BJ (cell line): ENCODE data around the gene CHN1. TPM values are rescaled to one million over a fixed set of nuclear protein-coding genes. Genes with fewer than 3 reads are reported as not detected.

Experiments used
- CTCF ChIA-PET: fragments of 350-600 bp; formaldehyde crosslinking; extraction: SDS; loops from one replicate; lab custom pipeline; 2021; ENCODE audit warnings: antibody characterized with exemption, inconsistent platforms; lab: Yijun Ruan, JAX
- POLR2A ChIA-PET: fragments of 300-600 bp; sonication (Branson Sonifier 250); formaldehyde crosslinking; extraction: SDS; loops from one replicate; lab custom pipeline; 2021; ENCODE audit warnings: antibody characterized with exemption; lab: Charles Lee
- DNase-seq: peaks from one replicate; pipeline ENCODE4 v3.0.0-alpha.2; 2011; ENCODE audit warnings: low read depth
- H3K27me3 ChIP-seq: 2 replicates; pipeline ENCODE4 v1.6.0; 2011; ENCODE audit warnings: low read length; ENCODE audit not compliant: control insufficient read depth, insufficient read depth
- H3K36me3 ChIP-seq: 2 replicates; pipeline ENCODE4 v1.5.1; 2011; ENCODE audit warnings: low read length; ENCODE audit not compliant: control insufficient read depth, insufficient read depth
- H3K4me3 ChIP-seq: 2 replicates; pipeline ENCODE4 v1.5.1; 2011; ENCODE audit warnings: low read depth, mild to moderate bottlenecking, control low read depth, low read length
- polyA plus RNA-seq: library from polyadenylated mRNA; depleted of rRNA; stranded (reverse); fragments of >200 nt; gene quantifications from 2 replicates; pipeline ENCODE4 v1.2.3, GENCODE V29; 2011
- TF ChIP-seq, protein P1 (sequence below): IDR thresholded peaks from 2 replicates; pipeline ENCODE4 v1.5.1; 2011; ENCODE audit warnings: low read depth, mild to moderate bottlenecking, control low read depth, inconsistent platforms, low read length, moderate library complexity; ENCODE audit not compliant: insufficient read depth

The CHN1 gene
- polyA plus RNA-seq, 1 experiment, result 93.0 TPM

DNA sequence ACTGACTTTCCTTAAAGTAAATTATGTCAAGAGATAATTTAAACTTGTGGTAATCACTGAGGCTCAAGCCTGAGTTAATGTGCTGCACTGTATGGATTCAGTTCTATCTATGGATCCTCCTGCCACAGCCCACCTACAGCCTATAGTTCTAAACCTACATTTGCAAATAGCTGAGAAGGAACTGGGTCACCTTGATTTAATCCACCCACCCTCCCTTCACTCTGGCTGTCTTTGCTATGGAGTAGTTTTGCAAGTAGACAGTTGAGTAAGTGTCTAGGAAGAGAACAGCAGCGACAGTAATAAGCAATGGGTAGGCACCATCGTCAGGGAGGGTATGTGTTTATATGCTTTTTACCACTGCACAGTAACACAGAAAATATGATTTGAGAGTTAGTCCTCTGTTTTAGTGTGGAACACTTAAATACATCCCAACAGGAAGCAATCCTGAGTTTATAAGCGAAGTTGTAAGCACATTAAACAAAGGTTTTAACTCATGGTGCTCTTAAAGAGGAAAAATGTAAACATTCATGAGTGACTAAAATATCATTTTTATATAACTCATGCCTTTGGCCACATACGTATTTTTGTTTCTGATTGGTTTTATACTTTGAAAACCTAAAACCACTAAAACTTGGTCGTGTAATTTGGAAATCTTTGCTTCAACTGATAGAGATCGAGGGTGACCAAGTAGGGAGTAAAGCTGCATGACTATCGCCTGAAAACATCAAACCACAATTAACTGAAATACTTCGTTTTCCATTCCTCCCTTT, 204.6 kb downstream of the CHN1 start:
- Histone ChIP-seq H3K4me3 (no peak overlapping the region), H3K27me3 (no peaks in the 10 kb centered on the region), H3K36me3 (no peaks in the 10 kb centered on the region; the same call in none of the 2 replicates)
- DNase-seq, result no peak
- TF ChIP-seq, protein P1, sequence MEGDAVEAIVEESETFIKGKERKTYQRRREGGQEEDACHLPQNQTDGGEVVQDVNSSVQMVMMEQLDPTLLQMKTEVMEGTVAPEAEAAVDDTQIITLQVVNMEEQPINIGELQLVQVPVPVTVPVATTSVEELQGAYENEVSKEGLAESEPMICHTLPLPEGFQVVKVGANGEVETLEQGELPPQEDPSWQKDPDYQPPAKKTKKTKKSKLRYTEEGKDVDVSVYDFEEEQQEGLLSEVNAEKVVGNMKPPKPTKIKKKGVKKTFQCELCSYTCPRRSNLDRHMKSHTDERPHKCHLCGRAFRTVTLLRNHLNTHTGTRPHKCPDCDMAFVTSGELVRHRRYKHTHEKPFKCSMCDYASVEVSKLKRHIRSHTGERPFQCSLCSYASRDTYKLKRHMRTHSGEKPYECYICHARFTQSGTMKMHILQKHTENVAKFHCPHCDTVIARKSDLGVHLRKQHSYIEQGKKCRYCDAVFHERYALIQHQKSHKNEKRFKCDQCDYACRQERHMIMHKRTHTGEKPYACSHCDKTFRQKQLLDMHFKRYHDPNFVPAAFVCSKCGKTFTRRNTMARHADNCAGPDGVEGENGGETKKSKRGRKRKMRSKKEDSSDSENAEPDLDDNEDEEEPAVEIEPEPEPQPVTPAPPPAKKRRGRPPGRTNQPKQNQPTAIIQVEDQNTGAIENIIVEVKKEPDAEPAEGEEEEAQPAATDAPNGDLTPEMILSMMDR, result no peak
- ChIA-PET POLR2A (no interaction called here), CTCF (interaction anchor here (1.0 to 3.6 kb wide), 2 partner anchors 29 to 52 kb away, joined by 3 to 15 read pairs; no protein-coding TSS in a partner anchor)

DNA sequence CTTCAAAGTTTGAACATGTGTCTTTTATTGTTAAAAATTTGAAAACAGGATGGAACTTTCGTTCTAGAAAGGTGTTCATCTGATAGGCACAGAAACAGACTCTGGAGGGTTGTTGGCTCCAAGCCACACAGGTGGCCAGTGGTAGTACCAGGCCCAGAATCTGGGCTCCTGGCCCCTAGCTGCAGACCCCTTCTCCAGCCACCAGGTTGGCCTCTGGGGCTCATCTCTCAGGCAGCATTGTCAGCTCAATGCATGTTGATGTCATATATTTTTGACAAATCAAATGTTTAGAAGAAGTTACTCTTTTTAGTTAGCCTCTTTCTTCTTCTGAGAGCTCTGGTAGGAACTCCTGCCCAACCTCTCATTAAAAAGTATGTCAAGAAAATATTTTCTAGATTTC, 206.4 kb downstream of the CHN1 start:
- no peak for DNase-seq
- Histone ChIP-seq H3K27me3 (no peaks in the 10 kb centered on the region), H3K4me3 (no peak overlapping the region), H3K36me3 (no peaks in the 10 kb centered on the region; the same call in 1 of the 2 replicates)
- POLR2A ChIA-PET, result no interaction called here
- TF ChIP-seq, protein P1, result no peak
- CTCF ChIA-PET, result interaction anchor here (3.6 kb wide), 1 partner anchor 27 kb away, joined by 15 read pairs; no protein-coding TSS in a partner anchor

DNA sequence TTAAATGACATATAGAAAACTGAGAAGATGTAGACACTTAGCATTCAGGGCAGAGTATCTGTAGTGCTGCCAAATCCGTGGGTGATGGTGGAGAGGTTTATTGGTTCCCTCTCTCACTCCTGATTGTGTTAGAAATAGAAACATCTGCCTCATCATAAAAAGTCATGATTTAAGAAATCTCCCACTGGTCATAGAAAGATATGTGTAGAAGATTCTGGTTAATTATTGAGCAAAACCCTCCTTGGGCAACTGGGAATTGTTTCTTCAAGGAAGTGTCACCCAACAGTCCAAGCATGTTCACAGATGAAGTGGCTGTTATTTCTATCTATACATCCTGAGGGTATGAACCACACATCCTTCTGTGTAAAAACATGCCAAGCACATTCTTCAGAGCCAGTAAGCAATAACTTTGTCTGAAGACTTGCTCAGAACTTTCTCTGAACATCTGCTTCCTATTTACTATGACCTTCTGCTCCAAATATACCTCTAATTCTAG, 207.4 kb downstream of the CHN1 start:
- H3K27me3 ChIP-seq, result no peaks in the 10 kb centered on the region
- peak; percentile 79 for DNase-seq
- H3K36me3 ChIP-seq, result no peaks in the 10 kb centered on the region; the same call in 1 of the 2 replicates
- ChIA-PET CTCF (interaction anchor here (1.0 to 7.9 kb wide), 2 partner anchors 20 to 25 kb away, joined by 4 to 51 read pairs; no protein-coding TSS in a partner anchor), POLR2A (interaction anchor here (0.7 kb wide), 1 partner anchor 212 kb away, joined by 3 read pairs; no protein-coding TSS in a partner anchor)
- no peak overlapping the region for H3K4me3 ChIP-seq
- TF ChIP-seq, protein P1, result no peak

DNA sequence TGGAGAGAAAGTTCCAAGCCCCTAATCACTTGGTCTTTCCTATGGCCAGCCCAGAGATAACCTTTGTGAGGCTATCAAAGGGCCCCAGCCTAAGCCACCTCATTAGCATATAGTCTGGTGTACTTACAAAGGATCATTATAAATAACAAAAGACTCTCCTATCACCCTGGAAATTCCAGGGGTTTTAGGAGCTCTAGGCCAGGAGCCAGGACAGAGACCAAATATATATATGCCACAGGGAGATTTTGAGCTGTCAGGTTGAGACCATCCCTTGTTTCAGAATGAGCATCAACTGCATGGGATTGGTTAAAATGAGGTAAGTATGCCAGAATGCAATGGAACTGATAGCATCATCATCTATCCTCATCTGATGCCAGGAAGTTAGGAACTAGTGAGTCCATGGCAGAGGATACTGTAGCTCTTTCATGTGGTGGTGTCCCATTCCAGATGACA, 208.8 kb downstream of the CHN1 start:
- CTCF ChIA-PET, result interaction anchor here (0.6 to 7.9 kb wide), 6 partner anchors 9 to 189 kb away, joined by 3 to 51 read pairs (median 4); no protein-coding TSS in a partner anchor
- Histone ChIP-seq H3K36me3 (no peaks in the 10 kb centered on the region; the same call in 1 of the 2 replicates), H3K27me3 (no peaks in the 10 kb centered on the region), H3K4me3 (no peak overlapping the region)
- no peak for DNase-seq
- TF ChIP-seq, protein P1, result no peak
- POLR2A ChIA-PET, result interaction anchor here (0.6 to 0.8 kb wide), 2 partner anchors 9 to 18 kb away, joined by 3 to 4 read pairs; no protein-coding TSS in a partner anchor

DNA sequence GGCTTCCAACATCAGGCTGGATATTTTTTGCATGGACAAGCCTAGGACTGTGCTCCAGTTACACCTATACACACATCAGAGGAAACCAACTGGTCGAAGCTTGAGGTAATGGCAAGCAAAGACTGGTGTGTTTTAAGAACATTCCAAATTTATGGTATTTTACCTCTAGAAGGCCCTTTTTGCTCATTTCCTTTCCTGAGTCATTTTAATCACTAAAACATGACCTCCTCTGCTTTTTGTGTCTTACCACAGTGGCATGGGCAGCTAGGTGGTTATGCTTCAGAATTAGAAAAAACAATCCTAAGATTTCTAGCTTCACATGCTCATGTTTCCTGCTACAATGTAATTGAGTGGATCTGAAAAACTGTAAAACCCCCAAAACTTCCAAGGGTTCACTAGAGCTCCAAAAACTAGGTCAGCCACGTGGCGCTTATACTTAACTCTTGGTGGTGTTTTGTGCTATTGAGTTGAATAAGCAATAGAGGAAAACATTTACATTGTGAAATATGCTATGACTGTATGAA, 210.3 kb downstream of the CHN1 start:
- Histone ChIP-seq H3K36me3 (no peaks in the 10 kb centered on the region; the same call in 1 of the 2 replicates), H3K27me3 (no peaks in the 10 kb centered on the region), H3K4me3 (no peak overlapping the region)
- TF ChIP-seq, protein P1, result no peak
- peak; percentile 59 for DNase-seq
- POLR2A ChIA-PET, result no interaction called here
- CTCF ChIA-PET, result interaction anchor here (1.0 to 7.9 kb wide), 4 partner anchors 11 to 22 kb away, joined by 3 to 51 read pairs (median 6); no protein-coding TSS in a partner anchor
